Measurements from ENCODE around the gene HMX1.

The HMX1 gene

GRCh38 chr4:8909548-8909947 is 37.9 kb upstream of the HMX1 start:
- DNase-seq, result no peak

DNA sequence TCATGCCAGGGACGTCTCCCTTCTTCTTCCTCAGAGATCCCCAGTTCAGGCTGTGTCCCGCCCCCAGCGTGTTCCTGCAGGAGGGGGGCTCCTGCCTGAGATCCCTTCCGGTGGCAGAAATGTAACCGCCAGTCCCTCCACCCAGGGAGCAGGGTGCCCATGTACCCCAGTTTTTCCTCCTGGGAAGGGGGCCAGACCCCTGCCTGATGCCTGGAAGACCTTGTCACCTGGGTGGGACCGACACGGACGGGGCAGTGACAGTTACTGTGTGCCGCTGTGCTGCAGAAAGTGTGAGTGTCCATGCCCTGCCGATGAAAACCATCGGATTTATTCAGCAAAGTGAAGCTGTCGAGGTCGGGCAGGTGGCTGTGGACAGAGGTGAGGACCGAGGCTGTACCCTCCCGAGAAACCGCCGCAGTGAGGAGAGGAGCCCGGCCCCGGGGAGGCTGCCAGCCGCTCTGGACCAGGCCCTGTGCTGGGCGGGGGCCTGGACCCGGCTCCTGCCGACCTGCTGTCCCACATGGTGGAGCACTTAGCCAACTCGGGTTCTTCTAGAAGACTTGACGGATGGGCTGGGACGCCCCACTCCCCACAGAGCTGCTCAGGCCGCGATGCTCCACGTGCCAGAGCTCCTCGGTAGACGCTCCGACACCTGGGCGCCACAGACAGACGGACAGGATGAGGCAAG is 36.7 kb upstream of the HMX1 start:
- no peak for DNase-seq

GRCh38 chr4:8907596-8908205 is 36.1 kb upstream of the HMX1 start:
- DNase-seq, result no peak

- no peak for DNase-seq
These were observed 35.5 kb upstream of the HMX1 start for GRCh38 chr4:8906991-8907595.

GRCh38 chr4:8906668-8906970 is 35.0 kb upstream of the HMX1 start:
- no peak for DNase-seq

DNA sequence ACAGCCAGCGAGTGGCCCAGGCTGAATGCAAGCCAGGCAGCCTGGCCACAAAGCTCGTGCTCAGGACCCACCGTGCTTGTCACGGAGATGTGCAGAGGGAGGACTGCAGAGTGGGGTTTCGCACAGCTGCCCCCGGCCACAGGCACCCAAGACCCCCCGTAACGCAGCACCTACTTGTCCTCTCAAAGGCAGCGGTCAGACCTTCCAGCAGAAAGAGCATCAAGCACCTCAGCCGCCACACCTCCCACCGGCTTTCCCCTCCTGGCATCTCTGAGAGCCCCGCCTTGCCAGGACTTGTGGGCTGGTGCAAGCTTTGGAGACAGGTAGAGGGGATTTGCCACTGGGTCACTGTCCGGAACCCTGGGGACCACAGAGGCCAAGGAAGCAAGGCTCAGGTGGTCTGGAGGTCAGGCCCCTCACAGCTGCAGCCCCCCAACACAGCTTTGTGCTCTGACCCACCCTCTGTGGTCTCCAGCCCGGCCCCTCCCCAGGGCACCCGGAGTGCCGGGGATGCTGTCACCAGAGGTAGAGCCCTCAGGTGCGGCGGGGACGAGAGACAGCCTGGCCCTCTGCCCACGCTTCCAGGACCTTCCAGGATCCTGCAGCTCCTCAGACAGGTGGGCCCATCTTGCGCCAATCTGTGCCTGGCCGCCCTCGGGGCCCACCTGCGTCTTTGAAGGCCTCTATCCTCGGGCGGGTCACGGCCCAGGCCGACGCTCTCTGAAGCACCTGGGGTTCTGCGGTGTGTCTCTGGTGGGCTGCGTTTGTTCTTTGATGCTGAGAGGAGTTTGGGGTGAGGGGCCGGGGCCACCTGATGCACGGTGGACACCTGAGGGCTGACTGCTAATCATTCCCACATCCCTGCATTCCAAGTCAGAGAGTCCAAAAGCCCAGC is 34.4 kb upstream of the HMX1 start:
- DNase-seq, result no peak

DNA sequence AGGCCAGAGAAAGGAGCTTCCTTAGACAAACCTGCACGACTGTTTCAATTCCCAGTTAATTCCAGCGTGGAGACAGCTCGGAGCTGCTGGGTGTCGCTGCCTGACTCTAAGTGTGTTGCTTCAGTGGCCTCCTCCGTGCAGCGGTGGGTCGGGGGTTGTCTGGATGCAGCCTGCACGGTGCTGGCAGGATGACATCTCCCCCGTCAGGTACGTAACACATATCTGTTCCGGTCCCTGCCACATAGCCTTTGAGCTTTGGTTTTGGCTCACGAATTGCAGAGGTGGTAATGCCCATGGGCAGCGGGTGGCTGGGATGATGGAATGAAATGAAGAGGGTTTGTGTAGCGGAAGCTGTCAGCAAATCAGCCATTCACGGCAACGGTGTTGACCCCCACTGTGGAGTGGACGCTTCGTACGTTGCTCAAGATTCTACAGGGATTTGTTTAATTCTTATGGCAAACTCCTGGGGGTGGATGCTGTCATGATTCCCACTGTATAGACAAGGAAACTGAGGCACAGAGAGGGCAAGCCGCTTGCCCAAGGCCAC is 33.7 kb upstream of the HMX1 start:
- DNase-seq, result no peak

- DNase-seq, result no peak
These were observed 33.0 kb upstream of the HMX1 start for GRCh38 chr4:8904666-8905065.

- no peak for DNase-seq
These were observed 32.4 kb upstream of the HMX1 start for GRCh38 chr4:8904041-8904501.

DNA sequence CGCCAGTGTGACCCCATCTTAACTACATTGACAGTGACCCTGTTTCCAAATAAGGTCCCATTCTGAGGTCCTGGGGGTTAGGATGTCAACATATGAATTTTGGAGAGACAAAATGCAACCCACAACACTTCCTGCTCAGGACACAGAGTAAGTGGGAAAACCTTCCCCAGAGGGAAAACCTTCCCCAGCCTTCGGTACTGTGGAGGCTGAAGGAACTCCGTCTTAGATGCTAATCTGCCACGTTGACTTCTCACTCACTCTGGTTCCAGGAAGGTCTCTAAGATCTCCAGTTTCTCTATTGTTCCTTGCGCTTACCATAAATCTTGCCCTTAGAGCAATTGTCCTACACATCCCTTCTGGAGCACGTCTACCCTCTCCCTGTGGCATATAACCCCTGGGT is 29.7 kb upstream of the HMX1 start:
- DNase-seq, result no peak

- DNase-seq, result no peak
These were observed 28.9 kb upstream of the HMX1 start for GRCh38 chr4:8900588-8900987.

DNA sequence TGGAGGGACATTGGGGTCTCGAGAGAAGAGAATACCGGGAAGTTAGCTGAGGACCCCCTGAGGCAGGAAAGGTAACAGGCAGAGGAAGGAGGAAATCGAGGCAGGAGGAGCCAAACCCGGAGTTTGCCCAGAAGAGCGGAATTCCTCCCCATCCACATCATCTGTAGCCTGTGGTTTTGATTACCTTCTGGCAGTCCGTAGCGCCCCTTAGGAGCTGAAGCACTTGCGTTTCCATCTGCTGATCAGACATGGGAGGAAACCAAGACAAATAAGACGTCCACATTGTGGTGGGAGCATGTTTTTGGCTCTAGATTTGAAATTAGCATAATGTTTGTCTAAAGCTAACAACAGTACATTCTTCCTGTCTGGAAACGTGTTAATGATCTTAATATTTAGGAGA is 26.8 kb upstream of the HMX1 start:
- no peak for DNase-seq

DNA sequence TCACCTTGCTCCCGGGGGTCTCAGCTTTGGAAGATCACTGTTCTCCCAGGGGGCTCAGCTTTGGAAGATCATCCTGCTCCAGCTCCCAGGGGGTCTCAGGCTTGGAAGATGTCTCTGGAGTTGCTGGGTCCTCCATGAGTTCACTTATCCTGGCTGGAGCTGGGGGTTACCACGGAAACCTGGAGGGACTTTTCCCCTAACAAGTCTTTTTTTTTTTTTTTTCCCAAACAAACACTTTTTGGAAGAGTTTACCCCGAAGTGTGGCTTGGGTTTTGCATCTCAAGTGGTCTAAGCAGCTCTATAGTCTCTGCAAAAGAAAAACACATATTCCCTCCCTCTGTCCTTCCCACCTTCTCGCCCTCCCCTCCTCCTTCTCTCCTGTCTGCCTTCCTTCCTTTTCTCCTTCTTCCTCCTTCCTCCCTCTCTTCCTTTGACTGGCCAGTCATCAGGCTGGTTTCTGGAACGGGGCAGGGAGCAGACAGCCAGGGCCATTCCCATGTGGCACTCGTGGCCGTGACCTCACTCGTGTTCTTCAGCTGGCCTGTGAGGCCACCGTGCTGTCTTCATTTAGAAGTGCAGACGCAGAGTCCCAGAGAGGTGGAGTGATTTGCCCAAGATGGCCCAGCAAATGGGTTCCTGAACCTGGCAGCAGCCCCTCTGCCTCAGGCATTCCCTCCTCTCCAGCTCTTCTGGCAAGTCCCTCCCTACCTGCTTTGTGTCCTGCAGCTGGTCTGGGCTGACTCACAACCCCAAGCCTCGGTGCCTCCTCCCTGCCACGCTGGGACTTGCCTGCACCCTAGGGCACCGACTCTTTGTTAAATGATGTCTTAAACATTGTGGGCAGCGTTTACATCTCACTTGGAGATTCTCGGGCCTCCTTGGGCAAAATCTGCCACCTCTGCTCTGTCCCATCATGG is 25.9 kb upstream of the HMX1 start:
- DNase-seq, result no peak

DNA sequence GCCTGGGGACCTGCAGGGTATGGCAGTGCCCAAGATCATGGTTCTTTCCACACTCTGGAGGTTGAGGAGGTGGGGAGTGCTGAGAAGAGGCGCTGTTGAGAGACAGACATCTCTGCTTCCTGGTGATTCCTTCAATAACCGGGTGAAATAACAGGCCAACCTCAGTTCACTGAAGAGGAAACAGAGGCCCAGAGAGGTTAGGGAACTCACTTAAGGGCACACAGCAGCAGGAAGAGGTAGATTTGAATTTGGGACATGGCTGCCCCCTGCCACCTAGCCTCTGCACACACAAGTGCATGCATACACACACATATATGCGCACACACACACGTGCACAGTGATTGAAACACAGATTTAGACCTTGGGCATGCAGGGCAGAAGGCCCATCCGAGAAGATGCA is 24.9 kb upstream of the HMX1 start:
- no peak for DNase-seq

- DNase-seq, result no peak
These were observed 24.4 kb upstream of the HMX1 start for GRCh38 chr4:8896071-8896470.

GRCh38 chr4:8895295-8895694 is 23.7 kb upstream of the HMX1 start:
- no peak for DNase-seq

- no peak for DNase-seq
These were observed 22.8 kb upstream of the HMX1 start for GRCh38 chr4:8894424-8894816.

DNA sequence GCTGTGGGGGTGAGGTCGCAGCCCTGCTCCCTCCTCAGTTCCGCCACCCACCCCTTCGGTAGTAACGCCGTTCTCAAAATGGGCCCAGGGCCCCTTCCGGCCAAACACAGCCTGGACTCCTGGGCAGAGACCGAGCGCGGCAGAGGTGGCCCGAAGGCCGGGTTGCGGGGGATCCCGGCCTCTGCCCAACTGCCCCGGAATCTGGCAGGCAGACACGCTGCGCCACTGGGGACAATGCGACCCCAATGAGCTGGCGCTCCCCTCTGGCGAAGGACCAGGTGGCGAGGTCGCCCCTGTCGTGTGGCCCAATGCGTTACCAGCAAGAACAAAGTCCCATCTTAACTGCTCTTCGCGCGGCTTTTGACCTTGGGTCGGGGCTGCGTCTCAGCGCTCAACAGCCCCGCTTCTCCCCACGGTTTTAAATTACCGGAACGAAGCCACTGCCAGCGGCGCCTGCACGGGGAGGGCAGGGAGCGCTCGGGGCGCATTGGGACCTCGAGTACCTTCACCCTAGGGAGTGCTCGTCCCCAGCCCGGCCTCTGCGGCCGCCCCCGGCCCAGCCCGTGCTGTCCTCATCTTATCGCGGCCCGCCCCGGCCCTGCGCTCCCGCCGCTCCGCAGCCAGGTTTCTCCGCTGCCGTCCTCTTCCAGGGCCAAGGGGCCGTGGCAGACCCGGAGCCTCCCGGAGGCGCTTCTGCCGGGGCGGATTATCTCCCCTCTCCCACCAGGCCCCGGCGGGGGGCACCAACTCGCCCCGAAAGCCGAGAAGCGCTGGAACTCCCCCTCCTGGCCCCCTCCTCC is 22.2 kb upstream of the HMX1 start:
- no peak for DNase-seq

DNA sequence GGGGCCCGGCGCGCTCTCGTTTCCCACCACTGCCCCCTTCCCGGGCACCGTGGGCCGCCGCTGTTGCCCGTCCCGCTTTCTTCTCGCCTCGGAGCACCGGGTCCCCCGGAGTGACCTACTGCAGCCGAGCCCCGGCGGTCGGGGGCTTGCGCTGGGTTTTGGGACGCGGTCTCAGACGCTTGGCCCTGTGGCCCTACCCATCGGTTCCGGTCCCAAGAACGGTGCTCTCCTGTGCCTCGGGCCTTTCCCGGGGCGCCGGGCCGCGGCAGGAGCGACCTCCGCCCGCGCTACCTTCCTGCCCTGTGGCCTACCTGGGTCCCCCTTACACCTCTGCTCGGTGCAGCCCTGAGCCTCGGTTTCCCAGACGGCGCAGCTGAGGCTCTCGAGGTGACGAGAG is 21.6 kb upstream of the HMX1 start:
- no peak for DNase-seq

DNA sequence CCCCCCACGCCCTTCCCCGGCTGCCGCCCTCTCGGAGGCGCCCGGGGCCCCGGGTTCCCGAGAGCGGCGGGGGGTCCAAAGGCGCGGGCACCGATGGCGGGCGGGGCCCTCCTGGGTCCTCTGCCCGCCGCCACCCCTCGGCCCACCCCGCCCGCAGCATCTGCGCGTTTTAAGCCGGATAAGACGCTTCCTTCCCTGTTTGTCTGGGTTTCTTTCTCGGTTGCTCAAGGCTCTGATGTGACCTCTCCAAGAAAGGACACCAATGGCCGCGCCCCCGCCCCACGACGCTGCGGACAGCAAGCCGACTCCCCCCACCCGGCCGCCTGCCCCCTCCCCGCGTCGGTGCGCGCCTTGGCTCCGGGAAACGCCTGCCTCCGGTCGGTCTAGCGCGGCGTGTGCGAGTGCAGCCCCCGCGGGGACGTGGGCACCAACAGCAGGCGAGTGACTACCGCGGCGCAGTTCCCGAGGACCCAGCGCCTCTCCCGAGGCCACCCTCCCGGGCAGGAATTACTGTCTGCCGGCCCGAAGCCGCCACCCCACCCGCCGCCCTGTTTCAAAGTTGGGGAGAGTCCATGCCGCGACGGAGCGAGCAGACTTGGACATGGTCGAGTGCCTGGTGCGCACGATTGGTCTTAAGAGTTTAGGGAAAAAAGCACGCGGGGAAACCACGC is 21.1 kb upstream of the HMX1 start:
- DNase-seq, result no peak
